HCT116 (cell line): ENCODE measurements around the gene STRBP. TPM values are rescaled to one million over a fixed set of nuclear protein-coding genes. Genes with fewer than 3 reads are reported as not detected.

Experiments used
- ATAC-seq: fragments of 200-7000 bp; cut with Tn5 transposase; 2 replicates; pipeline ENCODE4 v1.9.1; 2020; ENCODE audit warnings: mild to moderate bottlenecking, moderate library complexity
- BruUV-seq: library from RNA; stranded (reverse); fragments of 400-500 nt; replicated peaks from 2 replicates; lab custom pipeline; 2021; lab: Mats Ljungman, UMichigan
- CTCF ChIA-PET: fragments of 300-600 bp; sonication (Branson Sonifier 250); formaldehyde crosslinking; loops from one replicate; lab custom pipeline; 2021; ENCODE audit warnings: antibody characterized with exemption; lab: Charles Lee
- POLR2A ChIA-PET: fragments of 300-600, 350-600 bp; sonication (Branson Sonifier 250); formaldehyde crosslinking; loops from one replicate; lab custom pipeline; 2021; ENCODE audit warnings: antibody characterized with exemption; lab: Charles Lee
- RAD21 ChIA-PET, 2 experiments: fragments of 300-600 bp; sonication (Branson Sonifier 250); formaldehyde crosslinking; loops; one replicate each; lab custom pipeline; 2023; ENCODE audit warnings: low total read pairs in 2 of 2; ENCODE audit not compliant: uncharacterized antibody in 2 of 2, unreplicated experiment in 2 of 2, low non-redundant PET in 1 of 2; lab: Charles Lee
- DNase-seq: peaks from one replicate; pipeline ENCODE4 v3.0.0-alpha.2; 2010; ENCODE audit warnings: low read depth, low spot score
- H2AFZ ChIP-seq: fragments of 200-600 bp; shearing (Covaris generic), sonication (generic); 2 replicates; pipeline ENCODE4 v1.6.1; 2017; ENCODE audit warnings: low read depth, mixed run types, mixed read lengths, antibody characterized with exemption, low read length; ENCODE audit not compliant: poor library complexity, severe bottlenecking
- H3K27ac ChIP-seq: 2 replicates; pipeline ENCODE4 v1.5.1; 2012; ENCODE audit warnings: low read depth, low read length
- H3K27me3 ChIP-seq: fragments of 200-600 bp; sonication (generic); 2 replicates; pipeline ENCODE4 v1.6.1; 2016; ENCODE audit warnings: mixed run types, low read length, mixed read lengths; ENCODE audit not compliant: insufficient read depth
- H3K36me3 ChIP-seq, 2 experiments: fragments of 200-500 bp in 1 of 2; fragments of 200-600 bp in 1 of 2; sonication (Bioruptor generic) in 1 of 2; sonication (generic) in 1 of 2; 2 replicates each; pipeline versions ENCODE4 v1.5.1 to v1.6.1; 2014 to 2016; ENCODE audit warnings: low read length in 2 of 2, inconsistent platforms in 1 of 2, mixed read lengths in 1 of 2, mixed run types in 1 of 2; ENCODE audit not compliant: insufficient read depth in 2 of 2, control insufficient read depth in 1 of 2
- H3K4me1 ChIP-seq, 2 experiments: fragments of 200-600 bp in 1 of 2; sonication (generic) in 1 of 2; 2 replicates each; pipeline versions ENCODE4 v1.5.1 to v1.6.1; 2012 to 2017; ENCODE audit warnings: low read length in 2 of 2, inconsistent platforms in 1 of 2, mild to moderate bottlenecking in 1 of 2, mixed read lengths in 1 of 2, mixed run types in 1 of 2, moderate library complexity in 1 of 2; ENCODE audit not compliant: insufficient read depth in 2 of 2, control insufficient read depth in 1 of 2
- H3K4me2 ChIP-seq: fragments of 200-600 bp; sonication (generic); 2 replicates; pipeline ENCODE4 v1.6.1; 2017; ENCODE audit warnings: mixed run types, low read length, mixed read lengths
- H3K4me3 ChIP-seq, 2 experiments: fragments of 200-600 bp in 1 of 2; sonication (generic) in 1 of 2; replicated peaks in 1 of 2; 2 replicates each; pipeline ENCODE4 v1.5.1; 2011 to 2016; ENCODE audit warnings: low read length in 2 of 2, control low read depth in 1 of 2, low read depth in 1 of 2, mild to moderate bottlenecking in 1 of 2, mixed read lengths in 1 of 2, mixed run types in 1 of 2
- H3K79me2 ChIP-seq: fragments of 200-600 bp; sonication (generic); 2 replicates; pipeline ENCODE4 v1.6.1; 2017; ENCODE audit warnings: mild to moderate bottlenecking, mixed run types, low read length, moderate library complexity, mixed read lengths; ENCODE audit not compliant: insufficient read depth
- H3K9ac ChIP-seq: fragments of 200-600 bp; sonication (generic); 2 replicates; pipeline ENCODE4 v1.6.1; 2016; ENCODE audit warnings: low read length, mixed read lengths
- H3K9me2 ChIP-seq: fragments of 200-600 bp; sonication (generic), shearing (Covaris generic); 2 replicates; pipeline ENCODE4 v1.6.1; 2017; ENCODE audit warnings: mixed run types, mild to moderate bottlenecking, moderate library complexity; ENCODE audit not compliant: insufficient read depth
- H3K9me3 ChIP-seq, 2 experiments: fragments of 200-500 bp in 1 of 2; fragments of 200-600 bp in 1 of 2; sonication (Bioruptor generic) in 1 of 2; sonication (generic) in 1 of 2; 2 replicates each; pipeline ENCODE4 v1.6.1; 2014 to 2017; ENCODE audit warnings: low read length in 2 of 2, mixed read lengths in 2 of 2, inconsistent platforms in 1 of 2, low read depth in 1 of 2, mild to moderate bottlenecking in 1 of 2, mixed run types in 1 of 2, moderate library complexity in 1 of 2; ENCODE audit not compliant: control insufficient read depth in 1 of 2, insufficient read depth in 1 of 2
- H4K20me1 ChIP-seq: fragments of 200-600 bp; sonication (generic), shearing (Covaris generic); 2 replicates; pipeline ENCODE4 v1.6.1; 2017; ENCODE audit warnings: mixed run types, mild to moderate bottlenecking, moderate library complexity; ENCODE audit not compliant: insufficient read depth
- CBX3 ChIP-seq: IDR thresholded peaks from 2 replicates; pipeline ENCODE4 v1.6.1; 2012; ENCODE audit warnings: low read depth
- CTCF ChIP-seq, 3 experiments: fragments of 200-600 bp in 1 of 3; sonication (generic) in 1 of 3; IDR thresholded peaks in 2 of 3; conservative IDR thresholded peaks in 1 of 3; 2 replicates each; pipeline ENCODE4 v1.5.1; 2012 to 2017; ENCODE audit warnings: low read depth in 2 of 3, low read length in 2 of 3, antibody characterized with exemption in 1 of 3, borderline replicate concordance in 1 of 3, control low read depth in 1 of 3, mild to moderate bottlenecking in 1 of 3, mixed read lengths in 1 of 3, mixed run types in 1 of 3, moderate library complexity in 1 of 3; ENCODE audit not compliant: insufficient read depth in 1 of 3
- EGR1 ChIP-seq: IDR thresholded peaks from 2 replicates; pipeline ENCODE4 v1.6.1; 2012; ENCODE audit warnings: low read depth
- ELF1 ChIP-seq: IDR thresholded peaks from 2 replicates; pipeline ENCODE4 v1.6.1; 2012; ENCODE audit warnings: low read depth, borderline replicate concordance
- EZH2phosphoT487 ChIP-seq: fragments of 200-600 bp; IDR thresholded peaks from 2 replicates; pipeline ENCODE4 v1.6.1; 2018; ENCODE audit warnings: antibody characterized with exemption, borderline replicate concordance
- JUND ChIP-seq: IDR thresholded peaks from 2 replicates; pipeline ENCODE4 v1.6.1; 2012
- RAD21 ChIP-seq: IDR thresholded peaks from 2 replicates; pipeline ENCODE4 v1.6.1; 2012; ENCODE audit warnings: low read depth, mild to moderate bottlenecking
- SIN3A ChIP-seq: IDR thresholded peaks from 2 replicates; pipeline ENCODE4 v1.6.1; 2012; ENCODE audit warnings: low read depth
- TCF7L2 ChIP-seq: IDR thresholded peaks from 2 replicates; pipeline ENCODE4 v1.7.0; 2011; ENCODE audit warnings: borderline replicate concordance, inconsistent platforms; ENCODE audit not compliant: insufficient read depth, insufficient read length; ENCODE audit errors: extremely low read depth
- YY1 ChIP-seq: IDR thresholded peaks from 2 replicates; pipeline ENCODE4 v1.6.1; 2011; ENCODE audit warnings: low read length, low read depth, moderate library complexity, mild to moderate bottlenecking; ENCODE audit not compliant: insufficient replicate concordance; ENCODE audit errors: extremely low read depth
- ZFX ChIP-seq: fragments of 450-650 bp; IDR thresholded peaks from 2 replicates; pipeline ENCODE4 v1.6.1; 2017
- ZNF274 ChIP-seq: fragments of 200-500 bp; sonication (Bioruptor generic); IDR thresholded peaks from 2 replicates; pipeline ENCODE4 v1.6.1; 2014; ENCODE audit warnings: mild to moderate bottlenecking, low read depth, low read length, inconsistent platforms
- intact Hi-C: fragments of 100-400 bp; cut with micrococcal nuclease; formaldehyde crosslinking; loops from 2 replicates; pipeline ENCODE4 v1.10.0; 2022
- total RNA-seq: library from RNA; stranded (reverse); gene quantifications from one replicate; pipeline ENCODE4 v1.2.1, GENCODE V29; 2021; ENCODE audit not compliant: unreplicated experiment
- TF ChIP-seq, protein P1 (sequence below): IDR thresholded peaks from 2 replicates; pipeline ENCODE4 v1.6.1; 2011; ENCODE audit warnings: mild to moderate bottlenecking, low read length, moderate library complexity; ENCODE audit not compliant: insufficient replicate concordance; ENCODE audit errors: extremely low read depth
- TF ChIP-seq, protein P2 (sequence below): IDR thresholded peaks from 2 replicates; pipeline ENCODE4 v1.6.1; 2012; ENCODE audit warnings: low read depth
- TF ChIP-seq, protein P3 (sequence below): IDR thresholded peaks from 2 replicates; pipeline ENCODE4 v1.6.1; 2012

STRBP gene
- total RNA-seq, 1 experiment from 2014 or later, result 30.4 TPM

DNA sequence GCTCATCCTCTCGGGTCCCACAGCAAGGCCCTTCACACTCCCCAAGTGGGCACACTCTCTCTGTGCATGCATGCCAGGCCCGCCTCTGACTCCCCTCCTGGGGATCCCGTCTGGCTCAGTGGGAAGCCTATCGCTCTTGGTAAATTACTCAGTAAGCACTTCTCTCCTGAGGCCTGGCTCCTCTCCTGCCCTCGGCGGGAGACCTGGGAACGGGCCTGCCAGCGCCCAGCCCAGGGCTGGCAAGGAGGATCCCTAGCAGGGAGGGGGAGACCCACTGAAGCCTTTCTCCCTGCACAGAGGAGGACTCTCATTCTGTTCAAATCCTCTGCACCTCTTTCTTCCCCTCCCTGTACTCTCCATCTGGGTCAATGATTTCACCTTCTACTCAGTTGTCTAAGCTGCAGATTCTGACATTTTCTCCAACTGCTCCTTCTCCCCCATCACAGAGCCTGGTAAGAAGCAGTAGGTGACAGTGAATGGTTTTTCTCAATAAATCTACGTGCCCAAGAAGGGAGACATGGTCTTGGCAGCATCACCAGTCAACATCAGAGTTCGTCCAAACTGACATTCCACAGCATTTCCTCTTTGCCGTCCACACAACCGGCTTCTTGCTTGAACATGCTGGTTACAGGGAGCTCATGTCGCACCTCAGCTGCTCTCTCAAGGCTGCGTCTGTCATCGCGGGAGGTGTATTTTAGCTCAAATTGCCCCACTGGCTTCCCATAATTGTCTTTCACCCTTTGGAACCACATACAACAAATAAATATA lies 153.1 kb downstream of the STRBP start:
- POLR2A ChIA-PET, result no interaction called here
- no peaks in the 10 kb centered on the region for H3K9me3 ChIP-seq
- no peak overlapping the region for H3K27ac ChIP-seq
- H3K9ac ChIP-seq, result no peak overlapping the region
- CTCF ChIA-PET, result no interaction called here
- H3K4me3 ChIP-seq, result no peak overlapping the region
- H3K27me3 ChIP-seq, result no peaks in the 10 kb centered on the region
- no peaks in the 10 kb centered on the region for H3K4me1 ChIP-seq
- DNase-seq, result no peak
- no peaks in the 10 kb centered on the region for H4K20me1 ChIP-seq
- no peak overlapping the region for H3K4me2 ChIP-seq
- no TSS peak for BruUV-seq
- no peak overlapping the region for H2AFZ ChIP-seq
- H3K36me3 ChIP-seq, result no peaks in the 10 kb centered on the region
- no peaks in the 10 kb centered on the region for H3K9me2 ChIP-seq
- ATAC-seq, result no peak
- RAD21 ChIA-PET, result no interaction called here
- intact Hi-C loops, result no loop called here
- TF ChIP-seq, protein P1, sequence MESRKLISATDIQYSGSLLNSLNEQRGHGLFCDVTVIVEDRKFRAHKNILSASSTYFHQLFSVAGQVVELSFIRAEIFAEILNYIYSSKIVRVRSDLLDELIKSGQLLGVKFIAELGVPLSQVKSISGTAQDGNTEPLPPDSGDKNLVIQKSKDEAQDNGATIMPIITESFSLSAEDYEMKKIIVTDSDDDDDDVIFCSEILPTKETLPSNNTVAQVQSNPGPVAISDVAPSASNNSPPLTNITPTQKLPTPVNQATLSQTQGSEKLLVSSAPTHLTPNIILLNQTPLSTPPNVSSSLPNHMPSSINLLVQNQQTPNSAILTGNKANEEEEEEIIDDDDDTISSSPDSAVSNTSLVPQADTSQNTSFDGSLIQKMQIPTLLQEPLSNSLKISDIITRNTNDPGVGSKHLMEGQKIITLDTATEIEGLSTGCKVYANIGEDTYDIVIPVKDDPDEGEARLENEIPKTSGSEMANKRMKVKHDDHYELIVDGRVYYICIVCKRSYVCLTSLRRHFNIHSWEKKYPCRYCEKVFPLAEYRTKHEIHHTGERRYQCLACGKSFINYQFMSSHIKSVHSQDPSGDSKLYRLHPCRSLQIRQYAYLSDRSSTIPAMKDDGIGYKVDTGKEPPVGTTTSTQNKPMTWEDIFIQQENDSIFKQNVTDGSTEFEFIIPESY, result no peak
- no peak for TF ChIP-seq JUND
- TF ChIP-seq RAD21, result no peak
- no peak for TF ChIP-seq TCF7L2
- TF ChIP-seq, protein P2, sequence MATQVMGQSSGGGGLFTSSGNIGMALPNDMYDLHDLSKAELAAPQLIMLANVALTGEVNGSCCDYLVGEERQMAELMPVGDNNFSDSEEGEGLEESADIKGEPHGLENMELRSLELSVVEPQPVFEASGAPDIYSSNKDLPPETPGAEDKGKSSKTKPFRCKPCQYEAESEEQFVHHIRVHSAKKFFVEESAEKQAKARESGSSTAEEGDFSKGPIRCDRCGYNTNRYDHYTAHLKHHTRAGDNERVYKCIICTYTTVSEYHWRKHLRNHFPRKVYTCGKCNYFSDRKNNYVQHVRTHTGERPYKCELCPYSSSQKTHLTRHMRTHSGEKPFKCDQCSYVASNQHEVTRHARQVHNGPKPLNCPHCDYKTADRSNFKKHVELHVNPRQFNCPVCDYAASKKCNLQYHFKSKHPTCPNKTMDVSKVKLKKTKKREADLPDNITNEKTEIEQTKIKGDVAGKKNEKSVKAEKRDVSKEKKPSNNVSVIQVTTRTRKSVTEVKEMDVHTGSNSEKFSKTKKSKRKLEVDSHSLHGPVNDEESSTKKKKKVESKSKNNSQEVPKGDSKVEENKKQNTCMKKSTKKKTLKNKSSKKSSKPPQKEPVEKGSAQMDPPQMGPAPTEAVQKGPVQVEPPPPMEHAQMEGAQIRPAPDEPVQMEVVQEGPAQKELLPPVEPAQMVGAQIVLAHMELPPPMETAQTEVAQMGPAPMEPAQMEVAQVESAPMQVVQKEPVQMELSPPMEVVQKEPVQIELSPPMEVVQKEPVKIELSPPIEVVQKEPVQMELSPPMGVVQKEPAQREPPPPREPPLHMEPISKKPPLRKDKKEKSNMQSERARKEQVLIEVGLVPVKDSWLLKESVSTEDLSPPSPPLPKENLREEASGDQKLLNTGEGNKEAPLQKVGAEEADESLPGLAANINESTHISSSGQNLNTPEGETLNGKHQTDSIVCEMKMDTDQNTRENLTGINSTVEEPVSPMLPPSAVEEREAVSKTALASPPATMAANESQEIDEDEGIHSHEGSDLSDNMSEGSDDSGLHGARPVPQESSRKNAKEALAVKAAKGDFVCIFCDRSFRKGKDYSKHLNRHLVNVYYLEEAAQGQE, result no peak
- no peak for TF ChIP-seq YY1
- no peak for TF ChIP-seq CBX3
- TF ChIP-seq EZH2phosphoT487, result no peak
- TF ChIP-seq ZNF274, result no peak
- no peak for TF ChIP-seq EGR1
- TF ChIP-seq ZFX, result no peak
- TF ChIP-seq, protein P3, sequence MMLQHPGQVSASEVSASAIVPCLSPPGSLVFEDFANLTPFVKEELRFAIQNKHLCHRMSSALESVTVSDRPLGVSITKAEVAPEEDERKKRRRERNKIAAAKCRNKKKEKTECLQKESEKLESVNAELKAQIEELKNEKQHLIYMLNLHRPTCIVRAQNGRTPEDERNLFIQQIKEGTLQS, result no peak
- no peak for TF ChIP-seq SIN3A
- no peak for TF ChIP-seq ELF1
- TF ChIP-seq CTCF (IDR thresholded peaks at IDR 0.05 in 2 of 3, conservative IDR thresholded peaks at IDR 0.05 in 1 of 3; ENCODE audit: borderline replicate concordance in 1 of 3, insufficient read depth in 1 of 3, low read depth in 2 of 3, low read length in 2 of 3), result no peak
- TF ChIP-seq, all 23 proteins: peak for 0
- H3K79me2 ChIP-seq, result no peaks in the 10 kb centered on the region
